Measurements from ENCODE around the gene CNTNAP2. TPM values are rescaled to one million over a fixed set of nuclear protein-coding genes. Genes with fewer than 3 reads are reported as not detected.
"Not testable (repeated sequence)": the region's sequence is repeated elsewhere in the genome, so short reads cannot be mapped to it uniquely, and the experiment has no call there.

Gene CNTNAP2
- total RNA-seq, 1 donor from 2014 or later = 0.48 TPM

DNA sequence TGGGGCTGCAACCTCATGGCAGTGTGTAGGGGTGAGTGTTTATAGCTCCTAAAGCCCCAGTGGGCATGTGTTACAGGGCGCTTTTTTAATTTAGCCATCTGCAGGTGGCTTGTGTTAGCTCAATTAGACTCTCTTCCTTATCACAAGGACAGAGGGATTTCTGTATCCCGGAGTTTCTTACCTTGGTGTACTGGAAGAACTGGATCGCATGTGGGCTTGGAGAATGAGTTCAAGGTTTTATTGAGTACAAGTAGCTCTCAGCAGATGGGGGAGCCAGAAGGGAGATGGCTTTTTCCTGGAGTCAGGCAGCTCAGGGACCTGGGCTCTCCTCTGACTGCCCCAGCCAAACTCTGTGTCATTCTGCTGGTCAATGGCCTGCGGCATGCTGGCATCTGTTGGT, 2320.4 kb downstream of the CNTNAP2 start:
- intact Hi-C loops (cut with DNase I) = no loop called here
- ATAC-seq (ENCODE audit: poor library complexity) = no peak
- DNase-seq = no peak

DNA sequence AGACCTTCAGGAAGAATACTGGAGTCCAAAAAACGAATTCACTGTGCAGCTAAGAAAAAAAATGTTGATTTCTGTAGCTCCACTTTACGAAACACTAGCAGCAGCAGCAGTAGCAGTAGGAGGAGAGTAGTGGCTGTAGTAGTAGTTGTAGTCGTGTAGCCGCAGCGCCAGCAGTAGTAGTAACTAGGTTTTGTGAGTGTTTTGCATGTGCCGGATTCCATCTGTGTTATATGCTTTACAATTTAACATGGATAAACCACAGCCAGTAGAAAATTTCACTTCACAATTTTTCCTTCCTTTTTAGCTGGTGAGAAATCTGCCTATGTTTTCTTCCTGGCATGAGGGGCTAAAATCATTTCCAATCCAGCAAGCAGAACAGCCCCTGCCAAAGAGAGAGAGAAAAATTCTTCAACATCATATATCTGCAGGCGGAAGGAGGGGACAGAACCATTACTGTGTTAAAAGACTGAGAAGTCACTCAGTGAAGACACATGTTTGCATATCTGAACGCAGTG, 2325.6 kb downstream of the CNTNAP2 start:
- no peak for DNase-seq
- intact Hi-C loops (cut with DNase I) = no loop called here
- ATAC-seq (ENCODE audit: poor library complexity) = no peak

DNA sequence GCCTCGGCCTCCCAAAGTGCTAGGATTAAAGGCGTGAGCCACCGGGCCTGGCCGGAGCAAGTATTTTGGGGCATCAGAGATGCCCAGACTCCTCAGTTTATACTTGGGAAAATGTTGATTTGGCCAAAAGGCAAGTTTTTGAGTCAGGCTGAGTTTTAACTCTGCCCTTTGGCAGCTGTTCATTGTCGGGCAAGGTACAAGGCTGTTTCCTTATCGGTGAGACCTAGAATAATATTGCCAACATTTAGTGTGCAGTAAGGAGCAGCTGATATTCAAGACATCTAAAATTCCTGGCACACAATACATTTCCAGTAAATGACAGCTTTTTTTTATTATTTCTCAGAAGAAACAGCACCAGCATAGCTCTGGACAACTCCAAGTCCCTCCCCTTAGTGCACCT, 2326.3 kb downstream of the CNTNAP2 start:
- DNase-seq = no peak
- intact Hi-C loops (cut with DNase I) = no loop called here
- ATAC-seq (ENCODE audit: poor library complexity) = no peak

DNA sequence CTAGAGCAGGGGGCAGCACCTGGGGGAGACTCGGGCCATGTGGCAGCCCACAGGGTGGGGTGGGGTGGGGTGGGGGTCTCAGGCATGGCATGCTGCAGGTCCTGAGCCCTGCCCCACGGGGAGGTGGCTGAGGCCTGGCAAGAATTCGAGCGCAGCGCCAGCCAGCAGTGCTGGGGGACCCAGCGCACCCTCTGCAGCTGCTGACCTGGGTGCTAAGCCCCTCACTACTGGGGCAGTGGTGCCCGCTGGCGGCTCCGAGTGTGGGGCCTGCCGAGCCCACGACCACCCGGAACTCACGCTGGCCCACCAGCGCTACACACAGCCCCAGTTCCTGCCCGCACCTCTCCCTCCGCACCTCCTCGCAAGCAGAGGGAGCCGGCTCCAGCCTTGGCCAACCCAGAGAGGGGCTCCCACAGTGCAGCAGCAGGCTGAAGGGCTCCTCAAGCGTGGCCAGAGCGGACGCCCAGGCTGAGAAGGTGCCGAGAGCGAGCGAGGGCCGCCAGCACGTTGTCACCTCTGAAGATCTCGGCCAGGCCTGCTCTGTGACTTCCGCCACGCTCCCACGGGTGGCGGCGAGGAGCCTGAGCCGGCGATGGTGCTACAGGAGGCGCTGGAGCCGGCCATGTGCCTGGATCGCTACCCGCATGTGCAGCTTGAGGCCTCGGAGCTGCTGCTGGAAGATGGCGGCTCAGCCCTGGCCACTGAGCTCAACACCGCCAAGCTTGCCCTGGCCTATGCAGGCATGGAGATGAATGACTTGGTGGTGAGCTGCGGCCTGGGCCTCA, 2328.9 kb downstream of the CNTNAP2 start:
- intact Hi-C loops (cut with DNase I) = no loop called here
- DNase-seq = no peak
- ATAC-seq (ENCODE audit: poor library complexity) = no peak

DNA sequence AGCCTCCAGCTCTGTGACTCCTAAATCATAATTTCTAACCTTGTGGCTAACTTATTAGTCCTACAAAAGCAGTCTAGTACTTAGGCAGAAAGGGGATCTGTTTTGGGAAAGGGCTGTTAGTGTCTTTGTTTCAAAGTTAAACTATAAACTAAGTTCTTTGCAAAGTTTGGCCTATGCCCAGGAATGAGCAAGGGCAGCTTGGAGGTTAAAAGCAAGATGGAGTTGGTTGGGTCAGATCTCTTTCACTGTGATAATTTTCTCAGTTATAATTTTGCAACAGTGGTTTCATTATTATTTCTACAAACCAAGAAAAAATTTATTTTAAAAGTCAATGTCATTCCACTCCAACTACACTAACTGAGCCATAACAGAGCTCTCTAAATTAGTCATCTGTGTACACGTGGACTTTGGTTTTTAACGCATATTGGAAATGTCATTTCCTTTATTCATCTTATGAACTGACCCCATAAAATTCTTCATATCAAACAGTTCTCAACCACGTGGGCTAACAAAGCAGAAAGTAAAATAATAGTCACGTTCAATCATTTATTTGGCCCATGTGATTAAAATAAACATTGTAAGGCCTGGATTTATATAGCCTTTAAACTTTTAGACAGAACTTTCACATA, 2330.7 kb downstream of the CNTNAP2 start:
- DNase-seq = no peak
- intact Hi-C loops (cut with DNase I) = no loop called here
- no peak for ATAC-seq (ENCODE audit: poor library complexity)

- ATAC-seq (ENCODE audit: poor library complexity); DNase-seq; intact Hi-C loops (cut with DNase I): not testable (repeated sequence)
Measured at GRCh38 chr7:148451526-148451925, 2334.9 kb downstream of the CNTNAP2 start.

GRCh38 chr7:148456351-148456750, 2339.8 kb downstream of the CNTNAP2 start:
- intact Hi-C loops (cut with DNase I) = no loop called here
- DNase-seq = no peak
- ATAC-seq (ENCODE audit: poor library complexity) = no peak

DNA sequence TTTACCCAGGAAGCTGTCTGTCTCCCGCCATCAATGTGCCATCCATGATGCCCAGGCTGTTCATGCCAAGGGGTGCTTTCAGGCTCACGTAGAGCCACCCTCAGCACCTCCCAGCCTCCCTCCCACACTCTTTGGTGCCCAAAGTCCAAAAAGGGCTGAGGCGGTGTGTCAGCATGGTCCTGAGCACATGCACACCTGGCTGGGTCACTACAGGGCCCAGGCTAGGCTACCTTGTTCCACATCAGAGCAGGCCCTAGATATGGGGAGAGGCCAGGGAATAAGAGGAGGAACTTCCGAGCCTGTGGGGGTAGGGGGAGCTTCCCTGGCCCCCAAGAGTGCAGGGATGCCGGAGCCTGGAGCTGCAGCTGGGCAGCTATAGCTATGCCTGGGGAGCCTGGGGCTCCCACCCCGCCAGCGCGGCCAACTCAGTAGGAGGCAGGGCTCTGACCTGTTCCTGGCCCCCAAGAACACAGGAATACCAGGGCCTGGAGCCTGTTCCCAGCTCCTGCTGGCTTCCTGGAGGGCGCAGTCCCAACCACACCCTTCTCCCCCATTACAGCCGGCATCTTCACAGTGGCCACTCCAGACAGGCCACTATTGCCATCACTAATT, 2340.8 kb downstream of the CNTNAP2 start:
- intact Hi-C loops (cut with DNase I) = no loop called here
- no peak for ATAC-seq (ENCODE audit: poor library complexity)
- DNase-seq = no peak

DNA sequence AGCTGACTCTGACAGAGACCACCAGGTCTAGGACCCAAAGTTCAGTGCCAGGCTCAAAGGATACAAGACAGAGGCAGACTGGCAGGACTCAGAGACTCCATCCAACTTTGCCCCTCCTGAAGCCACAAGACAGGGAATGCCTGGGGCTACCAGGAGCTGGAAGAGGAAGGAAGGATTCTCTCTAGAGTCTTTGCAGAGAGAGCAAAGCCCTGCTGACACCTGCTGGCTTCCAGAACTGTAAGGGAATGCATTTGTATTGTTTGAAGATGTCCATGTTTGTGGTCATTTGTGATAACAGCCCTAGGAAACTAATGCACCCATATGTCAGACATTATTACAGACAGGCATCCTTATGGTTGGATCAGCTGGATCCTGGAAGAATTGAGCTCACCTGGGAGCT, 2341.7 kb downstream of the CNTNAP2 start:
- ATAC-seq (ENCODE audit: poor library complexity) (no peak), DNase-seq (no peak)
- intact Hi-C loops (cut with DNase I) = no loop called here

GRCh38 chr7:148461392-148462179, 2345.0 kb downstream of the CNTNAP2 start:
- DNase-seq = no peak
- intact Hi-C loops (cut with DNase I) = no loop called here
- no peak for ATAC-seq (ENCODE audit: poor library complexity)

DNA sequence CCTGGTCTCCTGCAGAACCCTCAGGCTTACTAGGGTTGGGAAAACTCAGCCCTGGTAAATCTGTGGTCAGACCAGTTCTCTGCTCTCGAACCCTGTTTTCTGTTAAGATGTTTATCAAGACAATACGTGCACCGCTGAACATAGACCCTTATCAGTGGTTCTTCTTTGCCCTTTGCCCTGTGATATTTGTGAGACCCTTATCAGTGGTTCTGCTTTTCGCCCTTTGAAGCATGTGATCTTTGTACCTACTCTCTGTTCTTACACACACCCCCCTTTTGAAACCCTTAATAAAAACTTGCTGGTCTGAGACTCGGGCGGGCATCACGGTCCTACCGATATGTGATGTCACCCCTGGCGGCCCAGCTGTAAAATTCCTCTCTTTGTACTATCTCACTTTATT, 2346.2 kb downstream of the CNTNAP2 start:
- DNase-seq; intact Hi-C loops (cut with DNase I); ATAC-seq (ENCODE audit: poor library complexity): not testable (repeated sequence)

GRCh38 chr7:148463210-148463609, 2346.6 kb downstream of the CNTNAP2 start:
- DNase-seq (no peak), ATAC-seq (ENCODE audit: poor library complexity) (no peak)
- intact Hi-C loops (cut with DNase I) = no loop called here

GRCh38 chr7:148464947-148465346, 2348.3 kb downstream of the CNTNAP2 start:
- DNase-seq (no peak), ATAC-seq (ENCODE audit: poor library complexity) (no peak)
- intact Hi-C loops (cut with DNase I) = no loop called here

DNA sequence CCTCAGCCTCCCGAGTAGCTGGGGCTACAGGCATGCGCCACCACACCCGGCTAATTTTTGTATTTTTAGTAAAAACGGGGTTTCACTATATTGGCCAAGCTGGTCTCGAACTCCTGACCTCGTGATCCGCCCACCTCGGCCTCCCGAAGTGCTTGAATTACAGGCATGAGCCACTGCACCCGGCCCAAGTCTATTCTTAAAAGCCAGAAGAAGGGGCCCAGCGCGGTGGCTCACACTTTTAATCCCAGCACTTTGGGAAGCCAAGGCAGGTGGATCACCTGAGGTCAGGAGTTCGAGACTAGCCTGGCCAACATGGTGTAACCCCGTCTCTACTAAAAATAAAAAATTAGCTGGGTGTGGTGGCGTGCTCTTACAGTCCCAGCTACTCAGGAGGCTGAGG, 2348.8 kb downstream of the CNTNAP2 start:
- ATAC-seq (ENCODE audit: poor library complexity); DNase-seq; intact Hi-C loops (cut with DNase I): not testable (repeated sequence)

DNA sequence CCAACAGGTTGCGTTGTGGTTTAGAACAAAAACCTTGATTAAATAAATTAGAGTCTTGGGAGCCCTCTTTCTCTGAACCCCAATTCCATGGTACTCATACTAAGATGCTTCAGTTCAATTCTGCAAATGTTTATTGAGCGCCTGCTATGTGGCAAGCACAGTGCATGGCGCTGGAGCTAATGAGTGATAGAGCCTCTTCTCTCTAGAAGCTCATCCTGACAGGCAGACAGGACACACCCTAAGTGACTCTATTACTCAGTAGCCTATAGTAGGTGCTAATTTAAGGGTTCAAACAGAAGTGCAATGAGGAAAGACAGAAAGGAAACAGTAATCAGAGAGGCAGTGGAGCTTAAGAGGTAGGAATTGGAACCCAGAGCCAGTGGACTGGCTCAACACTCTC, 2349.5 kb downstream of the CNTNAP2 start:
- DNase-seq (no peak), ATAC-seq (ENCODE audit: poor library complexity) (no peak)
- intact Hi-C loops (cut with DNase I) = no loop called here

GRCh38 chr7:148468700-148469098, 2352.1 kb downstream of the CNTNAP2 start:
- no peak for DNase-seq
- intact Hi-C loops (cut with DNase I) = no loop called here
- ATAC-seq (ENCODE audit: poor library complexity) = no peak

All from Right ventricle myocardium superior (tissue), 1 donor.